IMR-90 (cell line): ENCODE measurements around the gene METTL8. TPM values are rescaled to one million over a fixed set of nuclear protein-coding genes. Genes with fewer than 3 reads are reported as not detected.

Experiments
- ATAC-seq: fragments of 200-7000 bp; cut with Tn5 transposase; 2 replicates; pipeline ENCODE4 v1.9.1; 2020; ENCODE audit warnings: low read depth, mild to moderate bottlenecking, moderate library complexity
- BruUV-seq: library from RNA; stranded (reverse); fragments of 400-500 nt; replicated peaks from 2 replicates; lab custom pipeline; 2021; lab: Mats Ljungman, UMichigan
- CTCF ChIA-PET: fragments of 300-600 bp; formaldehyde crosslinking; extraction: SDS; loops from one replicate; lab custom pipeline; 2021; ENCODE audit warnings: antibody characterized with exemption; lab: Yijun Ruan, JAX
- POLR2A ChIA-PET: fragments of 300-600 bp; sonication (Branson Sonifier 250); formaldehyde crosslinking; loops from one replicate; lab custom pipeline; 2022; ENCODE audit warnings: antibody characterized with exemption; ENCODE audit not compliant: unreplicated experiment; lab: Charles Lee
- DNase-seq: peaks from one replicate; pipeline ENCODE4 v3.0.0; 2013
- H2AFZ ChIP-seq: replicated peaks from 2 replicates; pipeline ENCODE3; 2013; ENCODE audit warnings: low read length, mild to moderate bottlenecking; ENCODE audit not compliant: poor library complexity
- H2AK5ac ChIP-seq: 2 replicates; pipeline ENCODE4 v1.6.1; 2013; ENCODE audit warnings: low read depth, low read length, inconsistent platforms
- H2AK9ac ChIP-seq: replicated peaks from 2 replicates; pipeline ENCODE3; 2013; ENCODE audit warnings: mild to moderate bottlenecking, low read depth, low read length, moderate library complexity; ENCODE audit not compliant: poor library complexity
- H2BK120ac ChIP-seq: 2 replicates; pipeline ENCODE4 v1.6.1; 2013; ENCODE audit warnings: low read depth, low read length, inconsistent platforms
- H2BK15ac ChIP-seq: 3 replicates; pipeline ENCODE4 v1.6.1; 2013; ENCODE audit warnings: low read depth, low read length, inconsistent platforms
- H2BK20ac ChIP-seq: 2 replicates; pipeline ENCODE4 v1.6.1; 2013; ENCODE audit warnings: low read depth, mild to moderate bottlenecking, inconsistent platforms, low read length, moderate library complexity
- H2BK5ac ChIP-seq: 2 replicates; pipeline ENCODE4 v1.6.1; 2013; ENCODE audit warnings: mild to moderate bottlenecking, low read depth, low read length, inconsistent platforms; ENCODE audit not compliant: poor library complexity, severe bottlenecking
- H3K14ac ChIP-seq: replicated peaks from 2 replicates; pipeline ENCODE4 v1.6.1; 2013; ENCODE audit warnings: low read depth, low read length, inconsistent platforms
- H3K18ac ChIP-seq: 2 replicates; pipeline ENCODE4 v1.6.1; 2013; ENCODE audit warnings: low read depth, low read length, control low read depth
- H3K23ac ChIP-seq: 2 replicates; pipeline ENCODE4 v1.6.1; 2013; ENCODE audit warnings: low read depth, low read length, inconsistent platforms
- H3K27ac ChIP-seq: 2 replicates; pipeline ENCODE4 v1.5.1; 2013; ENCODE audit warnings: mild to moderate bottlenecking, control low read depth, low read length; ENCODE audit not compliant: insufficient read depth
- H3K27me3 ChIP-seq: 2 replicates; pipeline ENCODE4 v1.6.1; 2013; ENCODE audit warnings: low read length; ENCODE audit not compliant: control insufficient read depth, insufficient read depth
- H3K36me3 ChIP-seq: 2 replicates; pipeline ENCODE4 v1.6.1; 2013; ENCODE audit warnings: low read length, mixed read lengths; ENCODE audit not compliant: control insufficient read depth, insufficient read depth
- H3K4ac ChIP-seq: 2 replicates; pipeline ENCODE4 v1.6.1; 2013; ENCODE audit warnings: low read depth, low read length, inconsistent platforms
- H3K4me1 ChIP-seq: 2 replicates; pipeline ENCODE4 v1.6.1; 2013; ENCODE audit warnings: low read length, mixed read lengths; ENCODE audit not compliant: control insufficient read depth, insufficient read depth
- H3K4me2 ChIP-seq: 2 replicates; pipeline ENCODE4 v1.6.1; 2013; ENCODE audit warnings: low read depth, mild to moderate bottlenecking, control low read depth, low read length, moderate library complexity
- H3K4me3 ChIP-seq: 2 replicates; pipeline ENCODE4 v1.5.1; 2013; ENCODE audit warnings: low read depth, mild to moderate bottlenecking, control low read depth, low read length, moderate library complexity; ENCODE audit not compliant: insufficient read depth
- H3K56ac ChIP-seq: 2 replicates; pipeline ENCODE4 v1.6.1; 2013; ENCODE audit warnings: low read length, inconsistent platforms; ENCODE audit not compliant: insufficient read depth; ENCODE audit errors: extremely low read depth
- H3K79me1 ChIP-seq, 2 experiments: 2 replicates each; pipeline ENCODE4 v1.6.1; 2013; ENCODE audit warnings: low read length in 2 of 2, inconsistent platforms in 1 of 2, low read depth in 1 of 2
- H3K9ac ChIP-seq: 2 replicates; pipeline ENCODE4 v1.6.1; 2013; ENCODE audit warnings: low read depth, low read length, control low read depth
- H3K9me1 ChIP-seq: 2 replicates; pipeline ENCODE4 v1.6.1; 2013; ENCODE audit warnings: low read length, inconsistent platforms; ENCODE audit not compliant: insufficient read depth
- H3K9me3 ChIP-seq: 2 replicates; pipeline ENCODE4 v1.6.1; 2013; ENCODE audit warnings: low read length; ENCODE audit not compliant: control insufficient read depth, insufficient read depth
- H4K20me1 ChIP-seq: 2 replicates; pipeline ENCODE4 v1.6.1; 2013; ENCODE audit warnings: low read length, inconsistent platforms; ENCODE audit not compliant: insufficient read depth
- H4K5ac ChIP-seq: 2 replicates; pipeline ENCODE4 v1.6.1; 2013; ENCODE audit warnings: mild to moderate bottlenecking, low read depth, low read length, control low read depth
- H4K8ac ChIP-seq, 2 experiments: 2 replicates each; pipeline ENCODE4 v1.6.1; 2013; ENCODE audit warnings: low read depth in 2 of 2, low read length in 2 of 2, control low read depth in 1 of 2, inconsistent platforms in 1 of 2
- H4K91ac ChIP-seq: 2 replicates; pipeline ENCODE4 v1.6.1; 2013; ENCODE audit warnings: low read depth, low read length, inconsistent platforms; ENCODE audit not compliant: insufficient read depth
- CEBPB ChIP-seq: IDR thresholded peaks from 2 replicates; pipeline ENCODE4 v1.6.1; 2012; ENCODE audit warnings: low read depth, low read length, improper control_type of control experiment
- CHD1 ChIP-seq: IDR thresholded peaks from 2 replicates; pipeline ENCODE4 v1.6.1; 2012; ENCODE audit warnings: low read depth, low read length, improper control_type of control experiment
- FOS ChIP-seq: fragments of 150-350 bp; IDR thresholded peaks from 2 replicates; pipeline ENCODE4 v1.6.1; 2016; ENCODE audit warnings: low read depth, low read length
- WGBS, 2 experiments: methylation state at CpG; one replicate each; pipeline versions ENCODE4 v1.1.5 to v1.1.7; 2013; ENCODE audit warnings: missing lambda C conversion rate in 2 of 2; ENCODE audit not compliant: insufficient read length in 1 of 2; ENCODE audit errors: extremely low coverage in 2 of 2; 5-methylcytosine and 5-hydroxymethylcytosine counted together
- dilution Hi-C: fragments of 300-500 bp; cut with HindIII; formaldehyde crosslinking; loops from one replicate; pipeline ENCODE4 v1.14.3; 2018; ENCODE audit warnings: low sequenced_read_pairs; ENCODE audit not compliant: unreplicated experiment
- in situ Hi-C: fragments of 300-500 bp; cut with MboI; formaldehyde crosslinking; loops from 3 replicates; pipeline ENCODE4 v1.14.3; 2019; ENCODE audit warnings: low sequenced_read_pairs, inconsistent platforms, mixed read lengths
- intact Hi-C: fragments of 100-400 bp; cut with micrococcal nuclease; formaldehyde crosslinking; loops from 2 replicates; pipeline ENCODE4 v1.10.0; 2022
- polyA plus RNA-seq, 3 experiments: library from polyadenylated mRNA; depleted of rRNA; stranded (reverse); fragments of >200 nt; gene quantifications; 2 replicates each; pipeline ENCODE4 v1.2.3, GENCODE V29; 2012; ENCODE audit warnings: low replicate concordance in 1 of 3
- total RNA-seq: library from RNA; depleted of rRNA; stranded (reverse); fragments of >200 nt; gene quantifications from 2 replicates; pipeline ENCODE4 v1.2.3, GENCODE V29; 2012

The METTL8 gene
- total and polyA plus RNA-seq, 2 of the 4 experiments (the other 2 are of a cell fraction), result 6.9 to 10.6 TPM

GRCh38 chr2:171319164-171319810 lies 114.5 kb downstream of the METTL8 start:
- intact Hi-C loops (no loop called here), in situ Hi-C loops (no loop called here), dilution Hi-C loops (no loop called here)
- no peak overlapping the region for H2BK120ac ChIP-seq
- no peak overlapping the region; the same call in 1 of the 2 replicates for H3K18ac ChIP-seq
- 0 out of 2 replicates have a peak overlapping the region, but pooled peaks have one; percentile 18 for H4K5ac ChIP-seq
- H2BK20ac ChIP-seq, result peak overlapping the region; percentile 31; the same call in 1 of the 2 replicates
- no peak overlapping the region for H2AK9ac ChIP-seq
- H3K4me2 ChIP-seq, result peak overlapping the region; percentile 9; the same call in 1 of the 2 replicates
- 59% methylated on average over 3 of the region's 12 CpGs; no CpG with 5 or more reads in 1 of the 2 experiments for WGBS, 2 experiments
- no peak overlapping the region for H3K27ac ChIP-seq
- no TSS peak for BruUV-seq
- peak; percentile 28 for ATAC-seq
- no peaks in the 10 kb centered on the region for H3K79me1 ChIP-seq
- no peak overlapping the region for H3K4ac ChIP-seq
- H3K9ac ChIP-seq, result no peak overlapping the region
- no peak overlapping the region for H2AK5ac ChIP-seq
- no peak overlapping the region for H4K8ac ChIP-seq
- no peak overlapping the region for H3K56ac ChIP-seq
- H3K23ac ChIP-seq, result no peak overlapping the region
- H2BK5ac ChIP-seq, result no peak overlapping the region
- ChIA-PET CTCF (no interaction called here), POLR2A (no interaction called here)
- no peaks in the 10 kb centered on the region; the same call in 1 of the 2 replicates for H3K9me1 ChIP-seq
- DNase-seq, result peak; percentile 68
- no peaks in the 10 kb centered on the region for H4K20me1 ChIP-seq
- H3K27me3 ChIP-seq, result no peaks in the 10 kb centered on the region
- TF ChIP-seq FOS, result 0 out of 2 replicates have a peak, but pooled peaks have one; percentile 9
- TF ChIP-seq CHD1, result no peak
- 0 out of 2 replicates have a peak, but pooled peaks have one; percentile 16 for TF ChIP-seq CEBPB
- no peak overlapping the region for H2BK15ac ChIP-seq
- H2AFZ ChIP-seq, result no peak overlapping the region
- no peaks in the 10 kb centered on the region for H3K36me3 ChIP-seq
- H3K9me3 ChIP-seq, result no peaks in the 10 kb centered on the region
- no peak overlapping the region for H3K14ac ChIP-seq
- no peak overlapping the region for H4K91ac ChIP-seq
- peaks cover 8% of the 10 kb centered on the region for H3K4me1 ChIP-seq
- no peak overlapping the region for H3K4me3 ChIP-seq
